Activated CD8-positive, alpha-beta memory T cell treated with anti-CD3 and anti-CD28 coated beads, Interleukin-2, amount 50 U/mL, for 48 hours (primary cell): ENCODE data around the gene MARK4.
A peak's percentile ranks its signal among the peaks of the same experiment; 100 is the strongest.
"Not testable (repeated sequence)": the region's sequence is repeated elsewhere in the genome, so short reads cannot be mapped to it uniquely, and the experiment has no call there.

Experiments used
- DNase-seq: peaks from one replicate; pipeline ENCODE4 v3.0.0-alpha.2; 2020

MARK4 gene

DNA sequence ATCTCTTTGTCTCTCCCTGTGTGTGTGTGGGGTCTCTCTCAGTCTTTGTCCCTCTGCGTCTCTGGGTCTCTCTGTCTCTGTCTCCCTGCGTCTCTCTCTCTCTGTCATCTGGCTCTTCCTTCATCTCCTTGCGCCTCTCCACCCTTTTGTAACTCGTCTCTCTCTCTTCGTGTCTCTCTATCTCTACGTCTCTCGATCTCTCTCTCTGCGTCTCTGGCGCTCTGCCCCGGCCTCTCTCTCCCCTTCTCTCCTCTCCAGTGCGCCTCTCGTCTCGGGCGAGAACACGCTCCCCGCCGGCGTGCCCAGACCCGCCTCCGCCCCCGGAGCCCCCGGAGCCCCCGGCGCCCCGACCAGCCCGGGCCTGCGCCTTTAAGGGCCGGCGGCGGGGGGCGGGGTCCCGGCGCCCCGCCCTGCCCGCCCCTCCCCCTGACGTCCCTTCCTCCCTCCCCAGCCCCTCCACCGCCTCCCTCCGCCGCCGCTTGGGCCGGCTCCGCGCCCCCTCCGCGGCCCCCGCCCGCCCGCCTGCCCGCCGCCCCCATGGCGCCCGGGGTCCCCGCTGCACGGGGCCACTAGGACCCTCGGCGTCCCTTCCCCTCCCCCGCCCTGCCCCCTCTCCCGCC, at the start of gene MARK4:
TSS of gene MARK4 (plus strand) at position 440 of the 620 bp plus-strand sequence. CDS start 318 bp downstream, outside the sequence.
- DNase-seq, result peak; percentile 80

DNA sequence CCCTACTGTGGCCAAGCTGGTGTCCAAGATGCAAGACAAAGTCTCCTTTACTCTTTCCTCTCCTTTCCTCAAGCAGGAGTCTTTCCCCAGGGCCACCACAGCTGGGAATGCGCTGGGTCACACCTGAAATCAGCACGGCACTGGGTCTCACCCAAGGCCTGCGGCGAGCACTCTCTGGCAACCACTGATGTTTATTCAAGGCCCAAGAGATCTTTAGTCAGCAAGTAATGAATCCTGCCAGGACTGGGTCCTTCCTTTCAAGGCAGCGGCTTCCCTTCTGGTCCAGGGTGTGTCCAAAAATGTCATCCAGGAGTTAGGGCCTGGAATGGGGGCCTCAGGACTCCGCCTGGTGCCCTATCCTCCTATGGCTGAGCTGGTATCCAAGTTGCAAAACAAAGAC, 48.4 kb upstream of the MARK4 start:
- no peak for DNase-seq

DNA sequence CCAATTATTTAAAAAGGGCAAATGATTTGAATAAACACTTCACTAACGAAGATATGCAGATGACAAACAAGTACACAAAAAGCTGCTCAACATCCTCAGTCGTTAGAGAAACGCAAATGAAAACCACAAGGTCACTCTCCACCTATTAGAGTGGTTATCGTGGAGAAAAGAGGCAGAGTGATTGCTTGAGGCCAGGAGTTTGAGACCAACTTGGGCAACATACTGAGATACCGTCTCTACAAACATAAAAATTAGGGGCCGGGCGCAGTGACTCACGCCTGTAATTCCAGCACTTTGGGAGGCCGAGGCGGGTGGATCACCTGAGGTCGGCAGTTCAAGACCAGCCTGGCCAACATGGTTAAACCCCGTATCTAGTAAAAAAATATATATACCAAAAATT, 45.3 kb upstream of the MARK4 start:
- DNase-seq, result no peak

DNA sequence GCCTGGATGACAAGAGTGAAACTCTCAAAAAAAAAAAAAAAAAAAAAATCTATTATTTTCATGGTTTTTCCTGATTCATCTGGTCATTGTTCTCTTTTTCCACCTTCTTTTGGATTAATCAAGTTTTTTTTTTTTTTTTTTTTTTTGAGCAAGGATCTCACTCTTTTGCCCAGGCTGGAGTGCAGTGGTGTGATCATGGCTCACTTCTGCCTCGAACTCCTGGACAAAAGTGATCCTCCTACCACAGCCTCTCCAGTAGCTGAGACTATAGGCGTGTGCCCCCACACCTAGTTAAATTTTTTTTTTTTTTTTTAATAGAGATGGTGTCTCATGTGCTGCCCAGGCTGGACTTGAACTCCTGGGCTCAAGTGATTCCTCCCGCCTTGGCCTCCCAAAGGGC, 44.7 kb upstream of the MARK4 start:
- no peak for DNase-seq

DNA sequence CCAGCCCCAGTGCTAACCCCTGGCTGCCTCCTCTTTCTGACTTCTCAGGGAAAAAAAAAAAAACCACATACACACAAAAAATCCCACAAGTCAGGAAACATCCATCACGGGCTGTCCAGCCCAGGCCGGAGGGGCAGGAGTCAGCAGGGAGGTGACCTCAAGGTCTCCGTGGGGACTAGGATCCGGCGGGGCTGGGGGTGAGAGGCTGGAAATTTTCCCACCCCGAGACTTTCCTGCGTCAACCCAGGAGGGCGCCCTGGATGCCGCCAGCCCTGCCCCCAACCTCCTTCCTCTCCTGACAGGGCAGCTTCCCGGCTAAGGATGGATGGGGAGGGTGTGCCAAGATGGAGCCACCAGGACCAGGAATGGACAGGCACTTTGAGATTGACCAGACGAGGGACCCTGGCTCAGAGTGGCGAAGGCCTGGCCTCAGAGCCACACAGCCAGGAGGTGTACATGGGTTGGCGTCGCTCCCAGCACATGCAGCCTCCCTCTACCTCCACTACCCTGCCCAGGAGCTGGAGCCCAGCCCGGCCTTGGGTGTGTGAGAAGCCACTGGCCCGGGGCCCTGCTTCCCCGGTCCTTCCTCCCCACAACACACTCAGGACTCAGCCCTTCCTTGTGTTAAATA, 39.2 kb upstream of the MARK4 start:
- DNase-seq, result no peak

DNA sequence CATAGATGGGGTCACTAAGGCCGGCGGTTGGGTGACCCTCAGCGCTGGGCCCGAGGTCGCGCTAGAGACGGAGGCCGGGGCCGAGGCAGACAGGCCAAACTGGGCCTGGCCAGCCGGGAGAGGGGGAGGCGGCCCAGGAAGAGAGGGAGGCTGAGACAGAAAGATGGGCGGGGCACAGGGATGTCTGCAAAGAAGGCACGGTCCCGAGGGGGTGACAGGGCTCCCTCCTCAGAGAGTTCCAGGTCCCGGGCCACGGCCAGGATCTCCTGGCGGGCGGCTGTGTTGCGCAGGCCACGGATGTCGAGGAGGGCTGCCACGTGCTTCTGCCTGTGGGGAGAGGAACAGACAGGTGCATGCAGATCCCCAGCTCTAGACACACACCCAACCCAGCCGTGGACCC, 38.0 kb upstream of the MARK4 start:
- no peak for DNase-seq

DNA sequence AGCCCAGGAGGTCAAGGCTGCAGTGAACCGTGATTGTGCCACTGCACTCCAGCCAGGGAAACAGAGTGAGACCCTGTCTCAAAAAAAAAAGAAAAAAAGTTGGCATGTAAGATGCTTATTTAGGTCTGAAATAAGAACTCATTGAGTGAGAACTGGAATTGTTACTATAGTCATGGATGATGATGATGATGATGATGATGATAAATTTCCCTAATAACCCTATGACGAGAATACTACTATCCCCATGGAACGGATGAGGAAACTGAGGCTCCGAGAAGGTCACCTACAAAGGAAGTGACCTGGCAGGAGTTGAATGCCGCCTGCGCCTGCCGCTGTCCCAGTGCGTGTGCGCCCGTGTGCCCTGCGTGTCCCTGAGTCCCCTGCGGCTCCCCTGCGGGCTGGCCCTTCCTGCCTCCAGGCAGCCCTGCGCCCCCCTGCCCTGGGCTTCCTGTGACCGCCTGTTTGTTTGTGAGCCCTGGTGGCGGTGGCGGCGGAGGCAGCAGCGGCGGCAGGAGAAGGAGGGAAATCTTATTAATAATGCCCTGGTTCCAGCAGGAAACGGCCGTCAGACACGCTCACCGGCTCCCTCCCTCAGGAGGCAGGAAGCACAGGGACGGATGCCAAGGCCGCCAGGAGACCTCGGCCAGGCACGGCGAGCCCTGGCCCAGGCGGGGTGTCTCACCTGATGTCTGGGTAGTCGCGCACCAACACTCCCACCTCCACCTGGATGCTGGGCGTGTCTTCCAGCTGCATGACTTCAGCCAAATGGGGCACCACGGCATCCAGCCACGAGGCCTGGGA, 35.5 kb upstream of the MARK4 start:
- DNase-seq, result no peak

DNA sequence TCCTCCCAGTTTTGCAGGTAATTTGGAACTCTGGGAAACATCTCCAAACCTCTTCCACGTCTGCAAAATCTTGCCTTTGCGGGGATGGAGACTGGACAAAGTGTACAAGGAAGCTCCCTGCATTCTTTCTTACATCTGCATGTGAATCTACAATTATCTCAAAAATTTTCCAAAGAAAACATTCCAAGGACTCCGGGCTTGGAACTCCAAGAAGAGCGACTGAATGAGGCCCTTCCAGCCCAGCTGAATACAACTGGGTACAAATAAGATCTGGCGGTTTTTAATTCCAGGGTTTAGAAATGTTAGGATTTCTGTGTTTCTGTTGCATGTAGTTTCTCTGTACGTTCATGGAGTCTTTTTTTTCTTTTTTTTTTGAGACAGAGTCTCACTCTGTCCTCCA, 34.4 kb upstream of the MARK4 start:
- DNase-seq, result no peak

DNA sequence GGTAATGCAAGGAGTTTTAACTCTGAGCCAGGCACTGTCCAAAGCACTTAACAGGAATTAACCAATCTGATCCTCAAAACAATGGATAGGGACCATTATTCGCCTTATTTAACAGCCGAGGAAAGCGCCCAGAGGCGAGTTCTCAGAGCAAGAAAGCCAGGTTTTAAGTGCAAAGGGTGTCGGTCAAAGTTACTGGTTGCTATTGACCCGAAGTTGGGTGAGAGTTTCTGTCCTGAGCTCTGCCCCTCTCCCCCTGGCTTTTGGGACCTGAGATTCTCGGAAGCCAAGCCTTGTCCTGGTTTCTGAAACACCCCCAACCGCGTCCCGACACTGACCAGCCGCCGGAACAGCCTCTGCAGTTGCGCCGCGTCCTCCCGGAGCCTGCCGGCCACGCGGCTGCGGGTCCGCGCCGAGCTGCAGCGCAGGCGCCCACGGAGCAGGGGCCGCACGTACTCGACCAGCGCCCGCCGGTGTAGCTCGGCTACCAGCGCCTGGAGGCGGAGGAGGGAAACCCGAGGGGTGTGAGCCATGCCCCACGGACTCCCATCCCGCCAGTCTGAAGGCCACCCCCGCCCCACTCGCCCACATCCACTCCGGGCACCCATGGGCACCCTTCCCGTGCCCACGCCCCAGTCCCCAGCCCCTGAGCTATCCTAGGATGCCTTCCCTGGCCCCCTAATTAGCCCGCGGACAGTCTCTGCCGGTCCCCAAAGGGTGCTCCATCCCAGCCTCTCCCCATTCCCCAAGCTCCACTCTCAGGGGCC, 33.7 kb upstream of the MARK4 start:
- DNase-seq, result no peak

DNA sequence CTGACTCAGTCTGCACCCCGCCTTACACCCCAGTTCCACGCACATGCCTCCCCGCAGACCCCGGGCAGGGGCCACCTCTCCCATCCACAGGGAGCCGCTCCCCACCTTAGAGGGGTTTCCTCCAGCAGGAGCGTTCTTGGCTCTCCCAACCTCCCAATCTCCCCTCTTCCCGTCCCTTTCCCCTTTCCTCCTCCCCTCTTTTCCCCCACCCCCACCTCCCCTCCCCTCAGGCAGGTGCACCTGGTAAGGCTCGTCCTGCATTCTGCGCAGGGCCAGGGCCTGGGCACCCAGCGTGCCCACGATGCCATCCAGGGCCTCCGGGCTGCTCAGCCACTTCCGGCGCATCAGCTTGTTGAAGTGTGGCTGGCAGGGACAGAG, 33.1 kb upstream of the MARK4 start:
- DNase-seq, result no peak

DNA sequence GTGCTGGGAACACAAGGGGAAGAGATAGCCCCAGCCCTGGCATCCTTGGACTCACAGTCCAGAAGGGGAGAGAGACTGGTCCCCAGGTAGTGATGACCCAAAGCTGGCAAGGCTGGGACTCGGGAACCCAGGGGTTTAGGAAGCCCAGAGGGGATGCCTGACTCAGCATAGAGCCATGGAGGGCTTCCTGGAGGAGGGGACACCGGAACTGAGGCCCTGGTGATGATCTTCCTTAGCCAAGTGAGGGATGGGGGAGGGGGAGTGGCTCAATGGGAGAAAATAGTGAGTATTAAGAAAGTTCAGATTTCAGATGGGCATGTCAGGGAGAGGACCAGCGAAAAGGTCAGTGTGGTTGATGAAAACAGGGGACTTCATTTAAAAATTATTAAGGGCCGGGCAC, 32.6 kb upstream of the MARK4 start:
- DNase-seq, result no peak

DNA sequence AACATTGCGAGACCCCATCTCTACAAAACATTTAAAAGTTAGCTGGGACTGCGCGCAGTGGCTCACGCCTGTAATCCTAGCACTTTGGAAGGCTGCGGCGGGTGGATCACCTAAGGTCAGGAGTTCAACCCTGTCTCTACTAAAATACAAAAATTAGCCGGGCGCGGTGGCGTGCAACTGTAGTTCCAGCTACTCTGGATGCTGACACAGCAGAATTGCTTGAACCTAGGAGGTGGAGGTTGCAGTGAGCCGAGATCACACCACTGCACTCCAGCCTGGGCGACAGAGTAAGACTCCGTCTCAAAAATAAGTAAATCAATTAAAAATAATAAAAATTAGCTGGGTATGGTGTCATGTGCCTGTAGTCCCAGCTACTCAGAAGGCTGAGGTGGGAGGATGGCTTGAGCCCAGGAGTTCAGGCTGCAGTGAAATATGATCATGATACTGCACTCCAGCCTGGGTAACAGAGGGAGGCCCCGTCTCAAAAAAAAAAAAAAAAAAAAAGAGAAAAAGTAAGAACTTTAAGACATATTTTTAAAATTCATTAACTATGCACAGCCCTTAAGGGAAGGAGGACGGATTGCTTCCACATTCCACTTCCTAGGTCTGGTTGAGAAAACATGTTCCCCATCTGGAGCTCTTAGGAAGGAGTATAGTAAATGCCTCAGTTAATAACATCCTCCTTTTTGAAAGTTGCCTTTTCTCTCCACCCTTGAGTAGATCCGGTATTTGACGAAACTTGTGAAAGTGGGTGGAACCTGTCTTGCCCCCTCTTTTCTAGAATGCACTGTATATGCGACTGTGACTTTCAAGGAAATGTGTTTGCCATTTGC, 31.9 kb upstream of the MARK4 start:
- DNase-seq, result no peak

DNA sequence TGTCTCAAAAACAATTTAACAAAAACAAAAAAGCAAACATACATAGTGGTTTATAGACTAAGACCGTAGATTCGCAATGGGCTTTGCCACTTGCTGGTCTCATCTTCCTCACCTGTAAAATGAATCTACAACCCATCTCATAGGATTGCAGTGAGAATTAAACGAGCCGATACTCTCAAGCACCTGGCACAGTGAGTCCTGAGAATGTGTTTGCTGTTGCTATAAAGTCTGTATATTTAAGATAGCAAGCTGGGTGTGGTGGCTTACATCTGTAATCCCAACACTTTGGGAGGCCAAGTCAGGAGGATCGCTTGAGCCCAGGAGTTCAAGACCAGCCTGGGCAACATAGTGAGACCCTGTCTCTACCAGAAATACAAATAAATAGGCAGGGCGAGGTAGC, 28.3 kb upstream of the MARK4 start:
- DNase-seq, result no peak

DNA sequence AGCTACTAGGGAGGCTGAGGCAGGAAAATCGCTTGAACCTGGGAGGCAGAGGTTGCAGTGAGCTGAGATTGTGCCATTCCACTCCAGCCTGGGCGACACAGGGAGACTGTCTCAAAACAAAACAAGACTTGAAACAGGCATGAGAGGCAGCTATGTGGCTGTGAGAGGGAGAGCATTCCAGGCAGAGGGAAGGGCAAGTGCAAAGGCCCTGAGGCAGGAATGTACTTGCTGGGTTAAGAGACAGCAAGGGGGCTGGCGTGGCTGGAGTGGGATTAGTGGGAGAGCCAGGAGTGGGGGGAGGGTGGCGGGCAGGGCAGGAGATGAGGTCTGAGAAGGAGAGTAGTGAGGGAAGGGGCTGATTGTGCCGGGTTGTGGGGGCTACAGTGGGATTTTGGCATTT, 27.2 kb upstream of the MARK4 start:
- no peak for DNase-seq

DNA sequence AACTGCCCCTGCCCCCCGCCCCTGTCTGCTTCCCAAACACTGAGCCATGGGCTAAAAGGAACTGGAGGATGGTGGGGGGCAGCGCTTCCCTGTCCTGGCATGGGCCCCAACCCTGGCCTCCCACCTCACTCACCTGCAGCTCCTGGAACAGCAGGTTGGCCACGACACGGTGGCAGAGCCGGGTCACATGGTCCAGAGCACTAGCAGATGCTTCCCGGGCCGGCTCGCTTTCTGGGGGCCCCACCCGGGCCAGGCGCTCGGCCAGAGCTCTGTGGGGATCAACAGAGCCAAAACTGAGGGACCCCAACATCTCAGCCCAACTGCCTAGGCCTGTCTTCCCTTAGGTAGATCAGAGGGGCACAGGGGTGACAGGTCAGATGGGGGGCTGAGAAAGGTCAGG, 26.4 kb upstream of the MARK4 start:
- no peak for DNase-seq

DNA sequence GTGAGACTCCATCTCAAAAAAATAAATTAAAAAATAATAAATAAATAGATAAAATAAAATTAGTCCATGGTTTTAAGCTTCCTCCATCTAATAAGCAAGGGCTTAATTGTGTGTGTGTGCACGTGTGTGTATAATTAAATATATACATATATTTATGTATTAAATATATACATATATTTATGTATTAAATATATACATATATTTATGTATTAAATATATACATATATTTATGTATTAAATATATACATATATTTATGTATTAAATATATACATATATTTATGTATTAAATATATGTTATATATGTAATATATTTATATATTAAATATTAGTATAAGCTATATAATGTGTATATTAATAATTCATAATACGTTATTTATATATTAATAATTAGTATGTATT, 22.0 kb upstream of the MARK4 start:
- DNase-seq, result not testable (repeated sequence)

DNA sequence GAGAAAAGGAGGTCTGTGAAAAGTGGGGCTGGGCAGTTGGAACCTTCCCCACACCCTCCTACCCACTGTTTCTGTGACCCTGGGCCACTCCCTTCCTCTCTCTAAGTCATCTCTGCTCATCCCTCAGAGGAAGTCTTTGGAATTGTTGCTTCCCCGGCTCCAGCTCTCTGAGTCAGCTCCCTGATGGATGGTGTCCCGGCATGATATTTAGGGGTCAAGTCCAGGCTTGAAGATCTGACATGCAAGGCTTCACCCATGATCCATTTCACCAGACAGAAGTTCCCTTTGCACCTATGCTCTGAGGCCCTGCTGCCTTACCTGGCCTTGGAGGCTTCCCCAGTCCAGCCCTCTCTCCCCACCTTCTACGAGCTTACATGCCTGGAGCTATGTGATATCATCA, 19.2 kb upstream of the MARK4 start:
- no peak for DNase-seq

DNA sequence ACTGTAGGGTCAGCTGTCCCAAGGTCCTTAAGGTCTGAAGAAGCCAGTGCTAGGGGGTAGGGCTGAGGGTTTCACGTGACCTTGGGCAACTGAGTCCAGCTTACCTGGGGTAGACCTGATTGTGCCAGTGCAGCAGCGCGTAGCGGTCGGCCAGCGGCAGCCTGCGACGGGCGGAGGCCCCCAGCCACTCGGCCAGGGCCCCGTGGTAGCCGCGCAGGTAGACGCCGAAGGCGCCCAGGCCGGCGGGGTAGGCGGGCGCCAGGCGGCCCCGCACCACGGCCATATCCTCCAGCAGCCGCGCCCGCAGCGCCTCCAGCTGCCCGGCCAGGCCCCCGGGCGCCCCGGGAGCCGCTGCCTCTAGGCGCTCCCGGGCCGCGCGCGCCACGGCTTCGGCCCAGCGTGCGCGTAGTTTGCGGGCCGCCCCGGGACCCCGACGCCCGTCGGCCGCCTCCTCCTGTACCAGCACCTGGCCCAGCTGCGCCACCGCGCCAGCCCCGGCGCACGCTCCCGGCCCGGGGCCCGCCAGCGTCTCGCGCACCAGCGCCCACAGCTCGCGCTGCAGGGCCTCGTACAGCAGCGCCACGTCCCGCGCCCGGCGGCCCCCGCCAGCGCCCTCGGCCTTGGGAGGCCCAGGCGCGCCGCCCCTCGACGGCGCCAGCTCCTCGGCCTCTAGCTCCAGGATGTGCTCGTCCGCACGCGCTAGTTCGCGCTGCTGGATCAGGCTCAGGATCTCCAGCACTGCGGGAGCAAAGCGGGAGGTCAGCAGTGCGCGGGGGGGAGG, 16.8 kb upstream of the MARK4 start:
- no peak for DNase-seq

DNA sequence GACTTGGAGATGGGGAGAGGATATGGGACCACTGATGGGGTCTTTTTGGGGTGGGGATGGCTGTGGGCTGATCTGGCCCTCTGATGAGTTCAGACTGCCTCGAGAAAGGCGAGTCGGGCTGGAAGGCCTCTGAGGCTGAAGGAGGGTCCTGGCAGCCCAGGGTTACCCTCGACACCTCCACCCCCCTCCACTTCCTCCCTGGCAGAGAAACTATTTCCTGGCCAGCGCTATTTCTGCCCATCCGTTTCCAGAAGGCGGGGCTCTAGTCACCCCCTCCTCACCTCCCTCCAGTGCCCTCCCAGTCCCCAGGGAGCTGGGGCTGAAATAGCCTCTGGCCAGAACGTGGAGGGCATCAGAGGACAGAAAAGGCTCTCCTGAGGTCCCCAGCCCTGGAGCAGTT, 15.6 kb upstream of the MARK4 start:
- no peak for DNase-seq

DNA sequence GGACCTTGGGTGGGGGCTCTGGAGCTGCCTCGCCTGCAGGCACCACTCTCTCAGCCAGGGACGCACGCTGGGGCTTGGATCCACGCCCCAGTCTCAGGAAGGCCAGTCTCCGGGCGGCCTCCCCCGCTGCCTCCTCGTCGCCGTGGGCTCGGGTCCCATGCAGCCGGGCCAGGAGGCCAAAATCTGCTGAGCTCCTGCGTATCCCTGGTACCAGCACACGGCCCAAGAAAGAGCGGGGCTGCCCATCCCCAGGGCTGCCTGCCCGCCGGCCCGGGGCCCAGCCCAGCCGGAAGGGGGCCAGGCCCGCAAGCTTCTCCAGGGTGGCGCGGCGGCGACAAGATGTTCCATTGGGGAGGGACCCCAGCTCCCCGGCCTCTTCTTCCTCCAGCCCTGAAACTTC, 12.5 kb upstream of the MARK4 start:
- DNase-seq, result no peak

DNA sequence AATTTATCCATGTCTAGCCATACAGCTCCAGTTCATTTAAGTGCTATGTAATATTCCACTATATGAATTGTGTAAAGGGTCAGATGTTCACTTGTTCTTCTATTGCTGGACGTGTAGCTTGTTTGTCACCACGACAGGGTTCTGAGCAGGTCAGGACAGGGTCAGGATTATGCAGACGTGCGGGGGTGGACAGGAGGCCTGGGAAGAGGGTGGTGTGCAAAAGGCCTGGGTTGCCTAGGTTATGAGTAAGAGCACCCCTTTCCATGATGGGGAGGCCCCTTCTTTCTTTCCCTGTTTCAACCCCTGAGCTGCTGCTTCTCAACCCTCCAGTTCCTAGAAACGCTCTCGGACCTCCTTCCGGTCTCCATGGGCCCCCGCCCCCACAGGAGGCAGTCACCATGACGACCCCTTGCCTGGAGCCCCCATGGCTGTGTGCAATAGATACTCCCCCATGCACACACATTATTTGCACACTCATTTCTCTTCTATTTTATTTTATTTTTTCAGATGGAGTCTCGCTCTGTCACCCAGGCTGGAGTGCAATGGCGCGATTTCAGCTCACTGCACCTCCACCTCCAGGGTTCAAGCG, 7.8 kb upstream of the MARK4 start:
- DNase-seq, result no peak
